Measurements from ENCODE around the gene OSBPL10.

The OSBPL10 gene

GRCh38 chr3:31851278-31851677 lies 129.8 kb downstream of the OSBPL10 start:
- DNase-seq (ENCODE audit: low read depth), result no peak

- DNase-seq (ENCODE audit: low read depth), result no peak
Observed at GRCh38 chr3:31848911-31849310, 132.2 kb downstream of the OSBPL10 start.

- no peak for DNase-seq (ENCODE audit: low read depth)
Observed at GRCh38 chr3:31848163-31848818, 132.8 kb downstream of the OSBPL10 start.

- DNase-seq (ENCODE audit: low read depth), result no peak
Observed at GRCh38 chr3:31847760-31848159, 133.3 kb downstream of the OSBPL10 start.

- DNase-seq (ENCODE audit: low read depth), result no peak
Observed at GRCh38 chr3:31841515-31841914, 139.5 kb downstream of the OSBPL10 start.

GRCh38 chr3:31840252-31840651 lies 140.8 kb downstream of the OSBPL10 start:
- DNase-seq (ENCODE audit: low read depth), result no peak

- DNase-seq (ENCODE audit: low read depth), result no peak
Observed at GRCh38 chr3:31839144-31839917, 141.7 kb downstream of the OSBPL10 start.

- DNase-seq (ENCODE audit: low read depth), result no peak
Observed at GRCh38 chr3:31836131-31837075, 144.7 kb downstream of the OSBPL10 start.

GRCh38 chr3:31833391-31834190 lies 147.5 kb downstream of the OSBPL10 start:
- DNase-seq (ENCODE audit: low read depth), result no peak

- DNase-seq (ENCODE audit: low read depth), result no peak
Observed at GRCh38 chr3:31832551-31832950, 148.5 kb downstream of the OSBPL10 start.

GRCh38 chr3:31831591-31831990 lies 149.5 kb downstream of the OSBPL10 start:
- no peak for DNase-seq (ENCODE audit: low read depth)

- no peak for DNase-seq (ENCODE audit: low read depth)
Observed at GRCh38 chr3:31829826-31830426, 151.1 kb downstream of the OSBPL10 start.

- no peak for DNase-seq (ENCODE audit: low read depth)
Observed at GRCh38 chr3:31829010-31829409, 152.1 kb downstream of the OSBPL10 start.

- DNase-seq (ENCODE audit: low read depth), result no peak
Observed at GRCh38 chr3:31828007-31828406, 153.1 kb downstream of the OSBPL10 start.

GRCh38 chr3:31823184-31823583 lies 157.9 kb downstream of the OSBPL10 start:
- no peak for DNase-seq (ENCODE audit: low read depth)

GRCh38 chr3:31821118-31821517 lies 159.9 kb downstream of the OSBPL10 start:
- no peak for DNase-seq (ENCODE audit: low read depth)

GRCh38 chr3:31819441-31819840 lies 161.6 kb downstream of the OSBPL10 start:
- DNase-seq (ENCODE audit: low read depth), result no peak

GRCh38 chr3:31817411-31817966 lies 163.6 kb downstream of the OSBPL10 start:
- no peak for DNase-seq (ENCODE audit: low read depth)

- DNase-seq (ENCODE audit: low read depth), result no peak
Observed at GRCh38 chr3:31815631-31816440, 165.2 kb downstream of the OSBPL10 start.

GRCh38 chr3:31815006-31815405 lies 166.1 kb downstream of the OSBPL10 start:
- no peak for DNase-seq (ENCODE audit: low read depth)
